Measurements from ENCODE around the gene PSTPIP2.
"Not testable (repeated sequence)": the region's sequence is repeated elsewhere in the genome, so short reads cannot be mapped to it uniquely, and the experiment has no call there.

The PSTPIP2 gene, protein sequence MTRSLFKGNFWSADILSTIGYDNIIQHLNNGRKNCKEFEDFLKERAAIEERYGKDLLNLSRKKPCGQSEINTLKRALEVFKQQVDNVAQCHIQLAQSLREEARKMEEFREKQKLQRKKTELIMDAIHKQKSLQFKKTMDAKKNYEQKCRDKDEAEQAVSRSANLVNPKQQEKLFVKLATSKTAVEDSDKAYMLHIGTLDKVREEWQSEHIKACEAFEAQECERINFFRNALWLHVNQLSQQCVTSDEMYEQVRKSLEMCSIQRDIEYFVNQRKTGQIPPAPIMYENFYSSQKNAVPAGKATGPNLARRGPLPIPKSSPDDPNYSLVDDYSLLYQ
- 10.0 to 19.0 reads per million in 2 donors for total RNA-seq

DNA sequence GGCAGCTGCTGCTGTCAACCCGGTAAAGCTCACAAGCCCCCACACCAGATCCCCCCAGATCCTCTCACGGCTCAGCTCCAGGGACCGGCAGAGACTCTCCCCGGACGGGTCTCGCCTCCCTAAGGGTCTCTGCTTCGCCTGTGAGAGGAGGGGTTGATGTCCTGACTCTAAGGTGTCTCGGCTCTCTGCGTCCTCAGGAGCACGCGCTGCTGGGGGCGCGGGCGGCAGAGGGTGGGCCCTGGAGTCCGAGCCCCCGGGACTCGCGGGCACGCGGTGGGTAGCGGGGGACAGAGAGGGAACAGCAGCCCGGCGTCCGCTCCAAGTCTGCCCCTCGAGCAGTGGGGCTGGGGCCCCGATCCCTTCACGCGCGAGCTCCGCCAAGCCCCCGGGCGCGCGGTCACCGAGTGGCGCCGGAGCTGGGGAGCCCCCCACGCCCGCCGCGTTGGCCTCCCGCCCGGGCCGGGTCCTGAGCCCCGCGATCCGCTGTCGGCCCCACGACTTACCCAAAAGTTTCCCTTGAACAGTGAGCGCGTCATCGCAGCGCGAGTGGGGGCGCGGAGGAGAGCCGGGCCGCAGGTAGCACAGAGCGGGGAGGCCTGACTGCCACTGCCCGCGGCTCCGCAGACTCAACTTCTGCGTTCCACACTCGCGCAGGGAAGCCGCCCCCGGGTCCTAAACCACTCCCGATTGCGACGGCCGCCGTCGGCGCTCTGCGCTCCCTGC, at the start of gene PSTPIP2:
TSS of gene PSTPIP2 (minus strand) at position 608 of the 723 bp plus-strand sequence. CDS start at position 536, 72 bp downstream.
- peak; percentile 53 for DNase-seq

DNA sequence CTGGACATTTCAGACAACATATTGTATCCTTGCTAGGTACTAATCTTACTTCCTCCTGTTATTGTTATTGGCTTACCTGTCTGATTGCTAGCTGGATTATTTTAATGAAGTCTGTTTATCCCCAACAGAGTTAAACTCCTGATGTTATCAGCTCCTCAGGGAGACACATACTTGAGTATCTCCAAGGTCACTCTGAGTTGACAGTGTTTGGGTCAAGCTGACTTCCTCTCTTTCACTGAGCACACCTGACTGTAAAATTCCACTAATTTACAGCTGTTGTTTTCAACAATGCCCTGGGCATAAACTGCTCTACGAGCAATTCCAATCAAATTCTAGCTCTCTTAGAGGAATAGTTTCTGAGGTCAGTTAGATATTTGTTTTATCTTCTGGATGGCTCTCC, 41.7 kb upstream of the PSTPIP2 start:
- DNase-seq = no peak

DNA sequence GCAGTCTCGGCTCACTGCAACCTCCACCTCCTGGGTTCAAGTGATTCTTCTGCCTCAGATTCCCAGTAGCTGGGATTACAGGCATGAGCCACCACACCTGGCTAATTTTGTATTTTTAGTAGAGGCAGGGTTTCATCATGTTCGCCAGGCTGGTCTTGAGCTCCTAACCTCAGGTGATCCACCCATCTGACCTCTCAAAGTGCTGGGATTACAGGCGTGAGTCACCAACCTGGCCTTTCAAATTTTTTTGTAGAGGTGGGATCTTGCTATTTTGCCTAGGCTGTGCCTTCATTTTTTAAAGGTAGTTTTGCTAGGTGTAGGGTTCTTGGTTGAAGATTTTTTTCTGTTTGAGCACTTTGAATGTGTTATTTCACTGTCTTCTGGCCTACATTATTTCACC, 38.3 kb upstream of the PSTPIP2 start:
- no peak for DNase-seq

DNA sequence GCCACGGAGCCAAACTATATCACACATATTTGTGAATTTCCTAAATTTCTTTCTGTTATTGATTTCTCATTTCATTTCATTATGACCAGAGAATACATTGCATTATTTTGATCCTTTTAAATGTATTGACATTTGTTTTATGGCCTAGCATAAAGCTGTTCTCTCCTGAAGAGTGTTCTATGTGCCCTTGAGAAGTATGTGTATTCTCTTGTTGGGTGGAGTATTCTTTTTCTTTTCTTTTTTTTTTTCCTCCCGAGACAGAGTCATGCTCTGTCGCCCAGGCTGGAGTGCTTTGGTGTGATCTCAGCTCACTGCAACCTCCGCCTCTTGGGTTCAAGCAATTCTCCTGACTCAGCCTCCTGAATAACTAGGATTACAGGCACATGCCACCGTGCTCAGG, 37.3 kb upstream of the PSTPIP2 start:
- DNase-seq = no peak

DNA sequence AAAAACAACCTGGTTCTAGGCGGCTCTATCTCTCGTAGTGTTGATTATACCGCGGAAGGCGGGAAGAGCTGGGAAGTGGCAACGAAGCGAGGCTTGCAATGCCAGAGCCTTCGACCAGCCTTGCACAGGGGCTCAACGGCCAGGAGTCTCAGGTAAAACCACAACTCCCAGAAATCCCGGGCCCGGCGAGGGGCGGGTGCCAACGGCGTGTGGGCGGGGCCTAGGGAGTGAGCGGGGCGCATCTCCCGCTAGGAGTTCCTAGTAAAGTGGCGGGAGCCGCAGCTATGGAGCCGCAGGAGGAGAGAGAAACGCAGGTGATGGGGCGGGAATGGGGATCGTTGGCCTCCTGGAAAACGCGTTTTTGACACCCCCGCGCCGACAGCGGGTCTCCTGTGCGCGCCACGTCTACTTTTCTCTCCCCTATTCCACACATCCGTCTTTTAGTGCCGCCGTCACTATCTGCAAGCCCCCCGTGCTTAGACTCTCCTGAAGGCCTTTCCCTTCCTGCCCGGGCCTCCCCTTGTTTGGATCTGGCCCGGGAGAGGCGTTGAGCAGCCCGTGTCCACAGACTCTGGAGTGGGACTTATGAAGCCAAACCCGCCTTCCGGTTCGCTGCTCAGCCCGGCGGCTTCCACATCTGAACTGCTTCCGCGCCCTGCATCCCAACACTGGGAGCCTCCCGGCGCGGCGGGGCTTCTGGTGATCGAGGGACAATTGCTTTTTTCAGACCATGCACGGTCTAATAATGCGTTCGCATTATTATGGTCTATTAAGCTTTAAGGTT, 32.3 kb upstream of the PSTPIP2 start, which contains the start of gene HAUS1:
TSS of gene HAUS1 (plus strand) at position 258 of the 784 bp plus-strand sequence. CDS start at position 285, 27 bp downstream.
- peak; percentile 65 for DNase-seq

DNA sequence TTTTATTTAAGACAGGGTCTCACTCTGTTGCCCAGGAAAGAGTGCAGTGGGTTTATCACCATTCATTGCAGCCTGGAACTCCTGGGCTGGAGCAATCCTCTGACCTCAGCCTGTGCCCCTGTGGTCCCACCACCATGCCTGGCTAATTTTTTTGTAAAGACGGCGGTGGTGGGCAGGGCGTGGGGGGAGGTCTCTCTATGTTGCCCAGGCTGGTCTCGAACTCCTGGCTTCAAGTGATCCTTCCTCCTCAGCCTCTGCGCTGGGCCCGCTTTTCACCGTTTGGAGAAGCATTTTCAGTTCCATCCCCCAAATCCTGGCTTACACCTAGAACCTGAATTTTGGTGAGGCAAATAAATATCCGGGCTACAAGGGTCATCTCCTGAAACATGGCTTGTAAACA, 27.4 kb upstream of the PSTPIP2 start:
- DNase-seq = no peak

DNA sequence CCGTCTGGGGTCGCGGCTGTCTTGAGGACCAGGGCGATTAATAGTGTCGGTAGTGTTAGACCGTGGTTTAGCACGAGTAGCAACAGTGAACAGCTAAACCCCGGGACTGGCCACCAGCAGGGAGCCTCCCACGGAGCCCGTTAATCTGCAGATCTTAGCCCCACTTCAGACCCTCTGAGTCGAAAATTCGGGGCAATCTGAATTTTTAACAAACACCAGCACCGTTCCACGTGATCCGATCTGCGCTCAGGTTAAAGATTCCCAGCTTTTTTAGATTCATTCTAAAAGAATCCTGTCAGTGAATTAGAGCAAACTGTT, 26.5 kb upstream of the PSTPIP2 start:
- DNase-seq = no peak

DNA sequence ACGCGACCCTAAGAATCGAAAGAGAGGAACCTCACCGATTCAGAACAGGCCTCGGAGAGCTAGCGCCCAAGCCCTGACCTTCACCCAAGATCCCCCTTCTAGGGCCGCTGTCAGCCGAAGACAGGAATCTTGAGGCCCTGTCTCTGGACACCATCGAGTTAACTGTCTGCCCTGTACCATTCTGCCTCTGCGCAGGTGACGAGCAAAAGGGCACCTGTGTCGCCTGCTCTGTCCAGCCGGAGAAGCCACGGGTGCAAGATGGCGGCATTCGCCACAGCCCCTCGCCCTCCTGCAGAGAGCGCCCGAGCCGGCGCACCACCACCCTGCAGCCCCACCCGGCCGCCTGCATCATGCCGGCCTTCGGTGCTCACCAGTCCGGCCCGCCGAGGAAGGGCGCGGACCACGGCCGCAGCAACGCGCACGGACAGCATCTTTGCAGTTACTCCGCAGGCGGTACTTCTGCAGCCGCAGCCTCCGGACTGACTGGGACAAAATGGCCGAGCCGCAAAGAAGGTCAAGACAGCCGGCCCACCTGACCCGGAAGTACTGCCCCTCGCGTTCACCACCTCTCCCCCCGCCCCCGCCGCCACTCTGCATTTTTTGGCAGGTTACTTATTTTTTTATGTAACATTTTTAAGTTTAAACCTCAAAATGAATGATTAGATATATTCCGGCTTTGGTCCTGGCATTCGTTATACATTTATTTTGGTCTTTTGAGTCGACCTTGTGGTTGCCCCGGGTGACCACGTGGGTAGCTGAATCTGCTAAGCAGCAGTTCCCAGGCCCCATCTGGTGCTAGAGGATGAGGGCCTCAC, 25.9 kb upstream of the PSTPIP2 start, which contains the start of gene ATP5F1A:
TSS of gene ATP5F1A (minus strand) at position 496 of the 815 bp plus-strand sequence. CDS start at position 431, 65 bp downstream.
- DNase-seq = peak; percentile 51

DNA sequence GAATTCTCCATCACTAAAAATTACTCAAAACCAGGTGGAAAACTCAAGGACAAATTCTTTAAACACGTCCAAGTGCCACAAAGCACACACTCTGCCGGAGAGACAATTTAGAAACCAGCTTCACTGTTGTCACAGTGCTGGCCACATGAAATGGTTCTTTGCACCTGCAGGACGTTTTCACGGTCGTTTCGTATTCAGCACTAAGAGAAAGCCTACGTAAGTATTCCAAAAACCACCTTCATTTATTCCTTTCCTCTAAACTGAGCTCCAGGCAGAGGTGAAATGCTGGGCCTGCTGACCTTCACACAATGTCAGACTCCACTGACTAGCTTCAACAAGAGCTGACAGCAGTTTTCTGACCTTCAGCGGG, 25.4 kb upstream of the PSTPIP2 start:
- DNase-seq = no peak

DNA sequence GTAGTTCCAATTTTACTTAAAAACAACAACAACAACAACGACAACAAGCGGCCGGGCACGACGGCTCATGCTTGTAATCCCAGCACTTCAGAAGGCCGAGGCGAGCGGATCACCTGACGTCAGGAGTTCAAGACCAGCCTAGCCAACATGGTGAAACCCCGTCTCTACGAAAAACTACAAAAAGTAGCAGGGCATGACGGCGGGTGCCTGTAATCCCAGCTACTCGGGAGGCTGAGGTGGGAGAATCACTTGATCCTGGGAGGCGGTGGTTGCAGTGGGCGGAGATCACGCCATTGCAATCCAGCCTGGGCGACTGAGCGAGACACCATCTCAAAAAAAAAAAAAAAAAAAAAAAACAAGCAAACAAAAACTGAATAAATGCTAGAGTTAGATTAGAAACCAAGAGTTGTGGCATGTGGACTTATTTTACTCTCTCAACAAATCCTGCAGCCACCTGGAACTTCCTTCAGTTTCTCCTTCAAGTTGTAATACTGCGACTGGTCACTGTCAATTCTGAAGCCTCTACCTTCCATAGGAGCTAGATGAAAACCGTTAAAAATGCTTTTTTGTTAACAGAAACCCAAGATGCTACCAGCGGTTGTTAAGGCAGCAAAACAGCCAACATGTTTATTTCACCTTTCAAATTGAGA, 24.7 kb upstream of the PSTPIP2 start:
- no peak for DNase-seq

DNA sequence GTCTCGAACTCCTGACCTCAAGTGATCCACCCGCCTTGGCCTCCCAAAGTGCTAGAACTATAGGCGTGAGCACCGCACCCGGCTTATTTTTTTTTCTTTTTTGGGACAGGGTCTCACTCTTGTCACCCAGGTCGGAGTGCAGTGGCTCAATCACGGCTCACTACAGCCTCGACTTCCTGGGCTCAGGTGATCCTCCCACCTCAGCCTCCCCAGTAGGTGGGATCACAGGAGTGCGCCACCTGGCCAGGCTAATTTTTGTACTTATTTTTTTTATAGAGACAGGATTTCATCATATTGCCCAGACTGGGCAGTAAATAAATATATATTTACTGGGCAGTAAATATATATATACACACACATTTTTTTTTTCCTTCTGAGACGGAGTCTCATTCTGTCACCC, 23.5 kb upstream of the PSTPIP2 start:
- no peak for DNase-seq

DNA sequence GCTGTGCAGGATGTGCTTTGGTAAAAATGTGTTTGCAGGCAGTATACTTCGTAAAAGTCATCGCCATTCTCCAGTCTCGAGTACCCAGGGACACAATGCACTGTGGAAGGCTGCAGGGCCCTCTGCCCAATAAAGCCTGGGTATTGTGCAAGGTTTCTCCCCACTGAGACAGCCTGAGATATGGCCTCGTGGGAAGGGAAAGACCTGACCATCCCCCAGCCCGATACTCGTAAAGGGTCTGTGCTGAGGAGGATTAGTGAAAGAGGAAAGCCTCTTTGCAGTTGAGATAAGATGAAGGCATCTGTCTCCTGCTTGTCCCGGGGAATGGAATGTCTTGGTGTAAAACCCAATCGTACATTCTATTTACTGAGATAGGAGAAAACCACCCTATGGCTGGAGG, 16.4 kb upstream of the PSTPIP2 start:
- not testable (repeated sequence) for DNase-seq

DNA sequence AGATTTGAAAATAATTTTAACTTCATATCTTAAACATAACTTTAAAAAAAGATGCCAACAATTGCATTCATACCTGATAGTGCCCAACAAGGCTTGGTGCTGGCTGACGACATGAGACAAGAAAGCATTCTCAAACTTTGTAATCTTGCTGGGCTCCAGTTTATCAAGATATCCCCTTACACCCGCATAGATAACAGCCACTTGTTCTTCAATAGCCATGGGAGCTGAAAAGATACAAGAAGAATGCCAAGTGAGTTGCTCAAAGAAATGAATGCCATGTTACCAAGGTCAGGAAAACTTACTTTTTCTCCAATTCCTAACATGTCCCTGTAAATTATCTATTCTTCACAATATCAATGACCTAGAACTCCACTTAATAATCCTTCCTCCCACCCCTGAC, 12.4 kb upstream of the PSTPIP2 start:
- DNase-seq = no peak

DNA sequence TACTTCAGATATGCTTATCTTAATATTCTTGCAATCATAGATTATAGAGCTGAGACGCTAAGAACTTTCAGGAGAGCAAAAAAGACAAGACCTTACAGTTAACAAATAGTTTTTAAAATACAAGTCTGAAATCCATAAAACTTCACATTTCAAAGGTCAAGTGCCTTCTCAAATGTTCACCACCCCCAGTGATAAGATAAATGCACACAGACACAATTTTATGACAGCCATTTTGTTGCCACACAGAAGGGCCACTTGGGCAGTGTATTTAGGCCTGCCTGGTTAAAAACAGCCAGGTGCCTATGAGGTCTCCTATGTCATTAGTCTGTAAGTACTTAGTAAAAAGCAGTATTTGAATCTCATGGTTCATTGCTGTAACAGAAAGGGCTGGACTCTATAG, 8.1 kb upstream of the PSTPIP2 start:
- DNase-seq = no peak

DNA sequence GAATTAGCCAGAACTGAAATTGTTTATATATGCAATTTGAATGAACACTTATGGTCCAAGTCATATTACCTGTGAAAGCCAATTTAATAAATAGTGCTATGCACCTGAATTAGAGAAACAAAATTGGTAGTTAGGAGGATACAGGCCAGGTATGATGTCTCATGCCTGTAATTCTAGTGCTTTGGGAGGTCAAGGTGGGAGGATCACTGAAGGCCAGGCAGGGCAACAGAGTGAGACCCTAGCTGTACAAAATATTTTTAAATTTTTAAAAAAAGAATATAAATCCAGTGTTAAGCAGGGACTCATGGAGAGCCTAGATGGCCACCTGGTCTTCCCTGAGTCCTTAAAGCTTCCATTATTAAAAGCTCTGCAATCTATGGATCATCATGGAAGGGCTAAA, 7.3 kb upstream of the PSTPIP2 start:
- DNase-seq = no peak

DNA sequence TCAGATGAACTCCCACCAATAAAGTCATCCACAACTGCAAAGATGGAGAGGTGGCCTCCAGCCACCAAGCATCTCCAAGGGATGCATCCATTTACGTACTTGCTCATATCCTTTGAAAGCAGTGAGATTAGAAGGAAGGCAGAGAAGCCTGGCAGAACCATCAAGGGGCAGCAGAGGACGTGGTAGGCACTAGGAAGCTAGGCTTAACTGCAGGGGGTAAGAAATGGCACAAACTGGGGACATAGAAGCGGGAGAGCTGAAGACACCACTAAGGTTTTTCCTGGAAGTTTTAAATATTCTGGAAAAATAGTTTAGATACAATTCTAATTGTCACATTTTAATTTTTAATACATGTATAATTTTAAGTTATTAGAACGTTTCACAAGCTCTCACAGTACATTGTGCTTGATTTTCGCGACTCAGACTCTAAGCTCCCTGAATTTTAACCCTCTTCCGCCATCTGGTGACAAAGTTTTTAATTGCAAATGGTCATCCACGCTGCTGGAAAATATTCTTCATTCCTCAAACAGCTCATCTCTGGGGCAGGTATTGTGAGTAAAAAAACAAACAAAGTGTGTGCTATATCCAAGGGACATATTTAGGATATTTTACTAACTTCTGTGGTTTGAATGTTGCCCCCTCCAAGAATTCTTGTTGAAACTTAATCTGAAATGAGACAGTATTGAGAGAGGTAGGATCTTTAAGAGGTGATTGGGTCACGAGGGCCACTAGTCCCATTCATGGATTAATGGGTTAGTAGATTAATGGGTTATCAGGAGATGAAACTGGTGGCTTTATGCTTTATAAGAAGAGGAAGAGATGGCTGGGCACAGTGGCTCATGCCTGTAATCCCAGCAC, 1.6 kb upstream of the PSTPIP2 start:
- no peak for DNase-seq

DNA sequence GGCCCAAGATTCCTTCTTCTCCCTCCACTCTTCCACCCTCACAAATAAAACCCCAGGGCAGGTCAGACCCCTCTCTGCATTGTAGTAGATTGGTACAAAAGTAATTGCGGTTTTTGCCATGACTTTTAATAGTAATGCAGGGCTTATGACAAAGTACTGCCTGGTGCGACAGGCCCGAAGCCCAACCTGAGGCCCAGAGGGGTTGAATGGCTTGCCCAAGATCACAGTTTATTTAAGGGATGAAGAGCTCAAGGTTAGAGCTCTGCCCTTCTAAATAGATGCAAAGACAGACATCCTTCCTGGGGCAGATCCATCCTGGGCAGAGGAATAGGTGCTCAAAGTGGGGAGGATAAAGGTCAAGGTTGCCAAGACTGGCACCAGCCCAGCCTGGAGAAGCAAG, 899 bp upstream of the PSTPIP2 start:
- DNase-seq = no peak

DNA sequence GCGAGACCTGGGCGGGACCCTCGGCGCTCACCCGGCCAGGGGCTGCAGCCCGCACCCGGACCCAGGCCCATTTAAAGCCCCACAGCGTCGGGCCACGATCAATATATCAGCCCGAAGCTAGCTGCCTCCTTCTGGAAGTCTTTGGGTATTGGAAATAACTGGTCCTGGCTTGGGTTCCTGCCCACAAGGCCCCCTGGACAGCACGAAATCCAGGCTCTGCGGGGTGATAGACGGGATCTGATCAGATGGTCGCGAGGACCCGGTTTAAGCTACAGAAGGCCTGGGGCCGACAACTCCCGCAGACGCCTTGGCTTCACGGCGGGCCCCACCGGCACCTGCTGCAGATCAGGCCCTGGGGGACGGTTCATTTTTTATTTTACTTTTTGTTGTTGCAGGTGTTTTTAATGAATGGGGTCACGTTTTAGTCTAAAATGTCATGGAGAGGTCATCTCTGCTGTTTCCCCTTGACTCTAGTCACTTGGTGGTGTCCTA, 362 bp upstream of the PSTPIP2 start:
- no peak for DNase-seq

DNA sequence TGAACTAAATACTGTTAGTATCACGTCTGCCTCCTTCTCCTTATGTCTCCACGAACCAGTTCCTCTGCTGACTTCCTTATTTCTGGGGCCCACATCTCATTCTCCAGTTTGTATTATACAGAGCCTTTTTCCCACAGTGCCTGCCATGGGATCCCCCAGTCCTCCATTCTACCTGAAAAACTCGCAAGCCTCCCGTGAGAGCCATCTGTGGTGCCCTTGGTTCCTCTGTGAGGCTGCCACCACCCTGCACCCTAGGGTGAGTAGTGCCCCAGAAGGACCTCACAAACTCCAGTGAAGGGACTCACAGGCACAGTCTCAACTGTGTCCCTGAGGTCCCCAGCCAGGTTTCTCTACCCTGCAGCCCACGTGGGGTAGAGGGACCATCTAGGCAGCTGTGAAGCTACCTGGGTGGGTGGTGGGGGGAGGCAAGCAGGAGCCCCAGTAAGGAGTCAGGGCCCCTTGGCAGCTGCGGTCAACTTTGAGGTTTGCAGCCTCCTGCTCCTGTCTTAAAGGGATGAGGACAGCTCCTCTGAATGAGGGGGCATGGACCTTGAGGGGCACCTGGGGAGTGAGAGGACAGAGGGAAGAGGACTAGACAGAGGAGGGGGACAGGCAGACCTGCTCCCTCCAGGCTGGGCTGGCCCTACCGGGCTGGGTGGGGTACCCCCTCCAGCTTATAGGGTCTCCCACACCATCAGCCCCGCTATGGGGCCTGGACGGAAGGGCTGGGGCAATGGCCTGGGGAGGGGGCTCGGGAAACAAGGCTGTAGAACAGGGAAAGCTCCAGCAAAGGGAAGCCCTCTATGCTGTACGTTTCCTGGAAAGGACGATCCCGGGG, 1.0 kb downstream of the PSTPIP2 start:
- DNase-seq = no peak

DNA sequence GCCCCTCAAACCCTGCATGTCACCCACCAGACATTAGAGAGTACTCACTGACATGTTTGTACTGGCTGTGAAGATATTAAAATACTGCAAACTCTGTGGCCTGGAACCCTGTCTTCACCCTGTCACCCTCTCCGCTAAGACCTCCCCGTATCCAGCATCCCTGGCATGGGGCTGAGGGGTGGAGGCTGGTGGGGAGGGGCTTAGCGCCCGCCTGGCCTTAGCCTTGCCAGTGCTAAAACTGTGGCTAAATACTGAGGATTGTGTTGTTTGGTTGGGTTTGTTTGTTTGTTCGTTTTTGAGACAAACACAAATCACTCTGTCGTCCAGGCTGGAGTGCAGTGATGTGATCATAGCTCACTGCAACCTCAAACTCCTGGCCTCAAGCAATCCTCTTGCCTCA, 1.8 kb downstream of the PSTPIP2 start:
- no peak for DNase-seq
